Measurements from ENCODE around the gene TTLL11.

The TTLL11 gene

DNA sequence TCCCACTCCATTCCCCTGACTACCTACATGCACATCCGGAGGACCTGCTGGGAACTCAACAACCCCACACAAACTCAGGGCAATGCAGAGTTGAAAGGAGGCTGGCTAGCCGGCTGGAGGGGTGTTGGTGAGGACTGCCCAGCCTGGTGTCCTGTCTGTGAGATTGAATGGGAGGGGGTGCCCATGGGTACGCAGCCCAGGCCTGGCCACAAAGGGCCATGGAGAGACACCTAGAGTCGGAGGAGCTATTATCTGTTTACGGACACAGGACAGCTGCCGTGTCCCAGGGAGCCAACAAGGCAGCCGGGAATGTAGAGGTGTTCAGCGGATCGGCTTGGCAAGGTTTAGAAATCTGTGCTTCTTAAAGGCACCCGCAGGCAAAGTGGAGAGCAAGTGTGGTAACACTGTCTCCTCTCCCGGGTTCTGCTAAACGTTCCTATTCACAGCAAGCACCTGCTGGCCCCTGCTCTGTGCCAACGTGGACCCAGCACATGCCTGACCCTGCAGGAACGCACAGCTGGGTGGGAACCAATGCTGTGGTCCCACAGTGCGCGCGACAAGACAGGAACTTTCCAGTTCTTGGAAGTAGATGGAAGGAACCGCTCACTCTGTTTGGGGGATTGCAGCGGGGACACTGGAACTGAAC, 275.0 kb downstream of the TTLL11 start:
- Histone ChIP-seq H2AK5ac (ENCODE audit: low read depth, low read length) (peak overlapping the region; percentile 76), H2BK15ac (ENCODE audit: low read length) (peak overlapping the region; percentile 90), H3K4ac (ENCODE audit: low read length) (peak overlapping the region; percentile 47), H3K27ac (replicated peaks; ENCODE audit: low read length) (no peak overlapping the region), H3K79me1 (ENCODE audit: low read depth, low read length) (no peaks in the 10 kb centered on the region), H3K4me1 (ENCODE audit: control insufficient read depth in 2 of 2, insufficient read depth in 1 of 2, low read depth in 1 of 2, low read length in 2 of 2) (peaks cover 39% of the 10 kb centered on the region in 2 donors), H3K27me3 (ENCODE audit: control insufficient read depth in 3 of 3, insufficient read depth in 3 of 3, low read depth in 1 of 3, low read length in 3 of 3) (peaks cover 0 to 60% (median 0%) of the 10 kb centered on the region in 3 experiments), H3K4me2 (ENCODE audit: insufficient read depth, low read length, poor library complexity, severe bottlenecking) (no peak overlapping the region), H3K14ac (ENCODE audit: low read length) (peak overlapping the region; percentile 5), H2BK120ac (ENCODE audit: low read depth, low read length) (peak overlapping the region; percentile 52), H3K18ac (ENCODE audit: low read length) (peak overlapping the region; percentile 15), H3K9me3 (replicated peaks in 1 of 2; ENCODE audit: control insufficient read depth in 2 of 2, insufficient read depth in 1 of 2, low read depth in 1 of 2, low read length in 2 of 2) (peaks cover 0 to 2% of the 10 kb centered on the region in 2 donors), H2AFZ (ENCODE audit: low read length) (no peak overlapping the region), H2BK12ac (ENCODE audit: low read length) (no peak overlapping the region), H3K9ac (ENCODE audit: low read depth, low read length, poor library complexity) (no peak overlapping the region), H2BK5ac (ENCODE audit: low read length) (peak overlapping the region; percentile 79), H4K91ac (ENCODE audit: low read depth, low read length, poor library complexity) (no peak overlapping the region), H3K36me3 (replicated peaks in 1 of 2; ENCODE audit: control insufficient read depth in 2 of 2, insufficient read depth in 2 of 2, low read length in 2 of 2) (no peaks in the 10 kb centered on the region), H3K23ac (ENCODE audit: low read depth, low read length, poor library complexity) (peak overlapping the region; percentile 38), H4K8ac (ENCODE audit: low read depth, low read length) (no peak overlapping the region), H3K4me3 (ENCODE audit: low read length in 2 of 2) (no peak overlapping the region)
- DNase-seq (ENCODE audit: low spot score), result no peak
- no CpG with 5 or more reads among the region's 19 CpGs for WGBS, 2 donors (ENCODE audit: extremely low coverage in 2 of 2, insufficient read length in 2 of 2, insufficient replicate concordance in 1 of 2)

DNA sequence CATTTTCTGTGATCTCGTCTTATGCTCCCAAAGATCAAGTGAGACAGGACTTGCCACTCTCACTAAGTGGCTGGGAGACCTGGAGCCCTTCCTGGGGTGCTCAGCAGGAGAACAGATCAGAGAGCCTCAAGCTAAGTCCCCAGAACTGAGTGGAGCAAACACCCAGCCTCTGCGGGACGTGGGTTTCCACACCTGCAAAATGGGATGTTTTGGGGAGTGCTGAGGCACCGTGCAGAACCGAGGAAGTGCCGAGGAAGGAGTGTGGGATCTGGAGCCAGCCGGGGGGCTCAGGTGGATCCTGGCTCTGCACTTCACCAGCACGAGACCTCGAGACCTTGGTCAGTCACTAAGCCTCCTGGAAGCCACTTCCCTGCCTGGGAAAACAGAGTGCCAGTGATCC, 275.6 kb downstream of the TTLL11 start:
- peak overlapping the region; percentile 81 for H2AK5ac ChIP-seq (ENCODE audit: low read depth, low read length)
- no peak overlapping the region for H4K91ac ChIP-seq (ENCODE audit: low read depth, low read length, poor library complexity)
- no peaks in the 10 kb centered on the region for H3K79me1 ChIP-seq (ENCODE audit: low read depth, low read length)
- H3K18ac ChIP-seq (ENCODE audit: low read length), result peak overlapping the region; percentile 73
- H2BK5ac ChIP-seq (ENCODE audit: low read length), result peak overlapping the region; percentile 32
- no peak overlapping the region for H4K8ac ChIP-seq (ENCODE audit: low read depth, low read length)
- peaks cover 39 to 41% of the 10 kb centered on the region in 2 donors for H3K4me1 ChIP-seq (ENCODE audit: control insufficient read depth in 2 of 2, insufficient read depth in 1 of 2, low read depth in 1 of 2, low read length in 2 of 2)
- no CpG with 5 or more reads among the region's 9 CpGs for WGBS, 2 donors (ENCODE audit: extremely low coverage in 2 of 2, insufficient read length in 2 of 2, insufficient replicate concordance in 1 of 2)
- no peaks in the 10 kb centered on the region for H3K36me3 ChIP-seq (replicated peaks in 1 of 2; ENCODE audit: control insufficient read depth in 2 of 2, insufficient read depth in 2 of 2, low read length in 2 of 2)
- H2AFZ ChIP-seq (ENCODE audit: low read length), result no peak overlapping the region
- no peak overlapping the region for H3K4me3 ChIP-seq (ENCODE audit: low read length in 2 of 2)
- no peak overlapping the region for H3K23ac ChIP-seq (ENCODE audit: low read depth, low read length, poor library complexity)
- peaks cover 0 to 64% (median 0%) of the 10 kb centered on the region in 3 experiments for H3K27me3 ChIP-seq (ENCODE audit: control insufficient read depth in 3 of 3, insufficient read depth in 3 of 3, low read depth in 1 of 3, low read length in 3 of 3)
- H3K14ac ChIP-seq (ENCODE audit: low read length), result peak overlapping the region; percentile 5
- no peak for DNase-seq (ENCODE audit: low spot score)
- no peak overlapping the region for H2BK12ac ChIP-seq (ENCODE audit: low read length)
- H3K9me3 ChIP-seq (replicated peaks in 1 of 2; ENCODE audit: control insufficient read depth in 2 of 2, insufficient read depth in 1 of 2, low read depth in 1 of 2, low read length in 2 of 2), result peaks cover 0 to 2% of the 10 kb centered on the region in 2 donors
- H3K9ac ChIP-seq (ENCODE audit: low read depth, low read length, poor library complexity), result no peak overlapping the region
- H3K27ac ChIP-seq (replicated peaks; ENCODE audit: low read length), result no peak overlapping the region
- no peak overlapping the region for H3K4ac ChIP-seq (ENCODE audit: low read length)
- no peak overlapping the region for H2BK120ac ChIP-seq (ENCODE audit: low read depth, low read length)
- peak overlapping the region; percentile 51 for H2BK15ac ChIP-seq (ENCODE audit: low read length)
- no peak overlapping the region for H3K4me2 ChIP-seq (ENCODE audit: insufficient read depth, low read length, poor library complexity, severe bottlenecking)

DNA sequence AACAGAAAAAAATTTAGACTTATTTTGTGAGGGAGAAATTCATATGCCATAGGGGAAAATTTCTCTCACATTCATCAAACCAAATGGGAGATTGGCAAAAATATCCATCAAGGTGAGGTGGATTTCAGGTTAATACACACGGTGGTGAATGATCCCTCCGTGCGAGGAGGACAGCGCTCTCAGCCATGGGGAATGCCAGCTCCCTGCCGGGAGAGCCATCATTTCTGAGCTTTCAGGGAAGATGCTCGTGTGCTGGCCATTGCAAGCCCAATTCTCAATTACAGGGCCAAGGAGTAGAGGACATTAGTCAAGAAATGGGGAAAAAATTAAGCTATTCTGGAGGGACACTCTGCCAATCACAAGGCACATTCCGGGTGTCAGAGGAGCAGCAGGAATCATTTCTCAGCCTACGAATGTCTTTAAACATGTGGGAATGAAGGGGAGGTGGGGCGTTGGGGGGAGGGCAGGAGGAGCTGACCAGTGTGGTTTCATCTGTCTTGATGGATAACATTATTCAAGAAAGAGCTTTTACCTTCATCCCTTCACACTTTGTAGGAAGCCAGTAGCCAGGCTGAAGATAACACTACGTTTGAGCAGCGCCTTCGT, 276.2 kb downstream of the TTLL11 start:
- Histone ChIP-seq H2AK5ac (ENCODE audit: low read depth, low read length) (no peak overlapping the region), H3K36me3 (replicated peaks in 1 of 2; ENCODE audit: control insufficient read depth in 2 of 2, insufficient read depth in 2 of 2, low read length in 2 of 2) (no peaks in the 10 kb centered on the region), H3K4me3 (ENCODE audit: low read length in 2 of 2) (no peak overlapping the region), H4K91ac (ENCODE audit: low read depth, low read length, poor library complexity) (no peak overlapping the region), H3K4ac (ENCODE audit: low read length) (no peak overlapping the region), H2BK5ac (ENCODE audit: low read length) (no peak overlapping the region), H2BK120ac (ENCODE audit: low read depth, low read length) (no peak overlapping the region), H2BK12ac (ENCODE audit: low read length) (no peak overlapping the region), H3K4me2 (ENCODE audit: insufficient read depth, low read length, poor library complexity, severe bottlenecking) (no peak overlapping the region), H3K18ac (ENCODE audit: low read length) (no peak overlapping the region), H3K79me1 (ENCODE audit: low read depth, low read length) (no peaks in the 10 kb centered on the region), H2AFZ (ENCODE audit: low read length) (no peak overlapping the region), H3K9me3 (replicated peaks in 1 of 2; ENCODE audit: control insufficient read depth in 2 of 2, insufficient read depth in 1 of 2, low read depth in 1 of 2, low read length in 2 of 2) (peaks cover 0 to 2% of the 10 kb centered on the region in 2 donors), H3K27ac (replicated peaks; ENCODE audit: low read length) (no peak overlapping the region), H3K4me1 (ENCODE audit: control insufficient read depth in 2 of 2, insufficient read depth in 1 of 2, low read depth in 1 of 2, low read length in 2 of 2) (peaks cover 39 to 45% of the 10 kb centered on the region in 2 donors), H3K9ac (ENCODE audit: low read depth, low read length, poor library complexity) (no peak overlapping the region), H3K23ac (ENCODE audit: low read depth, low read length, poor library complexity) (no peak overlapping the region), H3K14ac (ENCODE audit: low read length) (no peak overlapping the region), H3K27me3 (ENCODE audit: control insufficient read depth in 3 of 3, insufficient read depth in 3 of 3, low read depth in 1 of 3, low read length in 3 of 3) (peaks cover 0 to 63% (median 0%) of the 10 kb centered on the region in 3 experiments), H4K8ac (ENCODE audit: low read depth, low read length) (no peak overlapping the region), H2BK15ac (ENCODE audit: low read length) (no peak overlapping the region)
- no CpG with 5 or more reads among the region's 12 CpGs for WGBS, 2 donors (ENCODE audit: extremely low coverage in 2 of 2, insufficient read length in 2 of 2, insufficient replicate concordance in 1 of 2)
- DNase-seq (ENCODE audit: low spot score), result no peak

DNA sequence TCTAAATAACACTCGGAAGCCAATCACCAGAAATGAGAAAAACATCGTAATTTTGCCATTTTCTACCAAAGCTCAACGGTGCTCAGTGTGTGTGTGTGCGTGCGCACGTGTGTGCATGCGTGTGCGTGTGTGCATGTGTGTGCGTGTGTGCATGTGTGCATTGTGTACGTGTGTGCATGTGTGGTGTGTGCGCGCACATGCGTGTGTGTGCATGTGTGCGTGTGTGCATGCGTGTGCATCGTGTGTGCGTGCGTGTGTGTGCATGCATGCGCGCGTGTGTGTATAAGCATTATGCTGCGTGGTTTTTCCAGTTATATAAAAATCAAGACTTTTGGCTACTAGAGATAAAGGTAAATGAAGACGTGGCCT, 276.7 kb downstream of the TTLL11 start:
- no peak overlapping the region for H3K23ac ChIP-seq (ENCODE audit: low read depth, low read length, poor library complexity)
- H3K9ac ChIP-seq (ENCODE audit: low read depth, low read length, poor library complexity), result peak overlapping the region; percentile 74
- H2AK5ac ChIP-seq (ENCODE audit: low read depth, low read length), result no peak overlapping the region
- H3K36me3 ChIP-seq (replicated peaks in 1 of 2; ENCODE audit: control insufficient read depth in 2 of 2, insufficient read depth in 2 of 2, low read length in 2 of 2), result no peaks in the 10 kb centered on the region
- H3K4ac ChIP-seq (ENCODE audit: low read length), result no peak overlapping the region
- H4K91ac ChIP-seq (ENCODE audit: low read depth, low read length, poor library complexity), result peak overlapping the region; percentile 67
- H3K14ac ChIP-seq (ENCODE audit: low read length), result peak overlapping the region; percentile 91
- H2AFZ ChIP-seq (ENCODE audit: low read length), result no peak overlapping the region
- no peak overlapping the region for H3K4me2 ChIP-seq (ENCODE audit: insufficient read depth, low read length, poor library complexity, severe bottlenecking)
- peak overlapping the region; percentile 50 for H3K18ac ChIP-seq (ENCODE audit: low read length)
- no peak overlapping the region for H2BK5ac ChIP-seq (ENCODE audit: low read length)
- H3K4me1 ChIP-seq (ENCODE audit: control insufficient read depth in 2 of 2, insufficient read depth in 1 of 2, low read depth in 1 of 2, low read length in 2 of 2), result peaks cover 39 to 45% of the 10 kb centered on the region in 2 donors
- no peak overlapping the region for H2BK12ac ChIP-seq (ENCODE audit: low read length)
- peaks cover 0 to 64% (median 0%) of the 10 kb centered on the region in 3 experiments for H3K27me3 ChIP-seq (ENCODE audit: control insufficient read depth in 3 of 3, insufficient read depth in 3 of 3, low read depth in 1 of 3, low read length in 3 of 3)
- H3K27ac ChIP-seq (replicated peaks; ENCODE audit: low read length), result no peak overlapping the region
- peak overlapping the region in 1 of 2 donors; percentile 54 for H3K4me3 ChIP-seq (ENCODE audit: low read length in 2 of 2)
- H2BK15ac ChIP-seq (ENCODE audit: low read length), result no peak overlapping the region
- WGBS, 2 donors (ENCODE audit: extremely low coverage in 2 of 2, insufficient read length in 2 of 2, insufficient replicate concordance in 1 of 2), result no CpG with 5 or more reads among the region's 23 CpGs
- no peak overlapping the region for H2BK120ac ChIP-seq (ENCODE audit: low read depth, low read length)
- no peak for DNase-seq (ENCODE audit: low spot score)
- peaks cover 0 to 2% of the 10 kb centered on the region in 2 donors for H3K9me3 ChIP-seq (replicated peaks in 1 of 2; ENCODE audit: control insufficient read depth in 2 of 2, insufficient read depth in 1 of 2, low read depth in 1 of 2, low read length in 2 of 2)
- H3K79me1 ChIP-seq (ENCODE audit: low read depth, low read length), result no peaks in the 10 kb centered on the region
- H4K8ac ChIP-seq (ENCODE audit: low read depth, low read length), result no peak overlapping the region
